GM23338 (cell line): ENCODE data around the gene SKP1.
"Not testable (repeated sequence)": the region's sequence is repeated elsewhere in the genome, so short reads cannot be mapped to it uniquely, and the experiment has no call there.

Source experiments
- CREB1 ChIP-seq: fragments of 250-450 bp; sonication (Bioruptor Pico); IDR thresholded peaks from 2 replicates; pipeline ENCODE4 v1.5.0; 2020; ENCODE audit warnings: low read depth, mild to moderate bottlenecking, moderate library complexity
- CTCF ChIP-seq, 2 experiments: fragments of 200-600 bp in 1 of 2; sonication (generic) in 1 of 2; conservative IDR thresholded peaks; 2 replicates each; pipeline versions ENCODE4 v1.5.1 to v1.6.1; 2016 to 2017; ENCODE audit warnings: antibody characterized with exemption in 2 of 2, low read depth in 2 of 2, mild to moderate bottlenecking in 2 of 2, moderate library complexity in 1 of 2
- EZH2 ChIP-seq: fragments of 200-600 bp; sonication (generic); IDR thresholded peaks from one replicate; pipeline ENCODE4 v1.8.0; 2017; ENCODE audit warnings: antibody characterized with exemption, mild to moderate bottlenecking, low read depth; ENCODE audit not compliant: unreplicated experiment
- JUNB ChIP-seq: IDR thresholded peaks from one replicate; pipeline ENCODE4 v1.6.1; 2016; ENCODE audit warnings: antibody characterized with exemption; ENCODE audit not compliant: unreplicated experiment
- NANOG ChIP-seq: IDR thresholded peaks from 2 replicates; pipeline ENCODE4 v1.6.1; 2016; ENCODE audit warnings: antibody characterized with exemption, borderline replicate concordance
- POLR2AphosphoS5 ChIP-seq: IDR thresholded peaks from 2 replicates; pipeline ENCODE4 v1.6.1; 2016; ENCODE audit warnings: antibody characterized with exemption, low read depth
- REST ChIP-seq: IDR thresholded peaks from one replicate; pipeline ENCODE4 v1.6.1; 2018; ENCODE audit warnings: antibody characterized with exemption; ENCODE audit not compliant: unreplicated experiment
- ZNF114 ChIP-seq: fragments of 250-450 bp; sonication (Bioruptor Pico); IDR thresholded peaks from 2 replicates; pipeline ENCODE4 v1.5.0; 2020; ENCODE audit warnings: mild to moderate bottlenecking, moderate library complexity

- TF ChIP-seq CTCF (conservative IDR thresholded peaks at IDR 0.05; ENCODE audit: low read depth in 2 of 2); POLR2AphosphoS5; ZNF114 (CRISPR knock-in tag); REST; EZH2; CREB1; JUNB; NANOG: not testable (repeated sequence)
Measured at GRCh38 chr5:134152173-134152832, 24.4 kb downstream of the SKP1 start.
